ENCODE measurements around the gene NFIB. TPM values are rescaled to one million over a fixed set of nuclear protein-coding genes. Genes with fewer than 3 reads are reported as not detected.

The NFIB gene
- total RNA-seq, 1 donor from 2014 or later = 1.5 TPM

DNA sequence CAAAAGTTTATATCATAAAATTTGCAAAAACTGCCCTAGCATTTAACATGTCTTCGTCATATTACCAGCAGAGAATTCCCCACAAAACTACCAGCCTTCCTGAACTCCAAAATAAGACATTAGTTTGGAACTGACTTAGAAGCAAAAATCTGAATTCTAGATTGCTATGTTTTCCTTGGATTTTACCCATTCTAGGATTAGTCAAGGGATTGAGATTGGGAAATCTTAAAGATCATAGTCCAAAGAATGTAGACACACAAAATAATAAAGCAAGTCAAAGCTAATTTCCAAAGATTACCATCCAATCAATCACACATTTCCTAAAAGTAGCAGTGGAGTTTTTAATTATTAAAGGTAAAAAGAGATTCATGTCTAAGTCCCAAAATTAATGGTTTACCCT is 138.2 kb downstream of the NFIB start:
- no peaks in the 10 kb centered on the region for H3K27me3 Mint-ChIP-seq (ENCODE audit: unreplicated experiment)
- no peak for DNase-seq
- no peak overlapping the region for H3K4me3 Mint-ChIP-seq (ENCODE audit: unreplicated experiment)
- H3K27ac Mint-ChIP-seq (ENCODE audit: unreplicated experiment) = no peak overlapping the region
- H3K36me3 Mint-ChIP-seq (ENCODE audit: unreplicated experiment) = no peaks in the 10 kb centered on the region
- TF ChIP-seq, protein P1, sequence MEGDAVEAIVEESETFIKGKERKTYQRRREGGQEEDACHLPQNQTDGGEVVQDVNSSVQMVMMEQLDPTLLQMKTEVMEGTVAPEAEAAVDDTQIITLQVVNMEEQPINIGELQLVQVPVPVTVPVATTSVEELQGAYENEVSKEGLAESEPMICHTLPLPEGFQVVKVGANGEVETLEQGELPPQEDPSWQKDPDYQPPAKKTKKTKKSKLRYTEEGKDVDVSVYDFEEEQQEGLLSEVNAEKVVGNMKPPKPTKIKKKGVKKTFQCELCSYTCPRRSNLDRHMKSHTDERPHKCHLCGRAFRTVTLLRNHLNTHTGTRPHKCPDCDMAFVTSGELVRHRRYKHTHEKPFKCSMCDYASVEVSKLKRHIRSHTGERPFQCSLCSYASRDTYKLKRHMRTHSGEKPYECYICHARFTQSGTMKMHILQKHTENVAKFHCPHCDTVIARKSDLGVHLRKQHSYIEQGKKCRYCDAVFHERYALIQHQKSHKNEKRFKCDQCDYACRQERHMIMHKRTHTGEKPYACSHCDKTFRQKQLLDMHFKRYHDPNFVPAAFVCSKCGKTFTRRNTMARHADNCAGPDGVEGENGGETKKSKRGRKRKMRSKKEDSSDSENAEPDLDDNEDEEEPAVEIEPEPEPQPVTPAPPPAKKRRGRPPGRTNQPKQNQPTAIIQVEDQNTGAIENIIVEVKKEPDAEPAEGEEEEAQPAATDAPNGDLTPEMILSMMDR (IDR thresholded peaks at IDR 0.05; ENCODE audit: partially characterized antibody, unreplicated experiment) = no peak
- peaks cover 2% of the 10 kb centered on the region for H3K4me1 Mint-ChIP-seq (ENCODE audit: low read depth, unreplicated experiment)
- H3K9me3 Mint-ChIP-seq (ENCODE audit: unreplicated experiment) = no peaks in the 10 kb centered on the region

DNA sequence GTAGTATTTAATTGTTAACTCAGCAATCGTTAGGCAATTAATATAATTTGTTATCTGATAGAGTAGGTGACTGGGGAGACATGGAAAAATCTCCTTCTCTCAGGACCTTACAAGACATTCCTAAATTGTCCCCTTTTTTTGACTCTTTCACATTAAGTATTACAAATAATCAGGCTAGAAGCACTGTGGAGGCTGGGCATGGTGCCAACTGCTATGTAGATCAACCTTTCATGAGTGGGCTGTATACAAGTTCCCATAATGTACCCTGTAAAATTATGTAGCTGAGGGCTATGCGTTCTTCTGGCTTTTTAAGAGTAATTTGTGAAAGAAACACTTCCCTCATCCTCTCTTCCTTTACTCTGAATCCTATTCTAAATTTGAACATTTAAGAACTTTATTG is 140.2 kb downstream of the NFIB start:
- no peak overlapping the region for H3K27ac Mint-ChIP-seq (ENCODE audit: unreplicated experiment)
- no peak for DNase-seq

DNA sequence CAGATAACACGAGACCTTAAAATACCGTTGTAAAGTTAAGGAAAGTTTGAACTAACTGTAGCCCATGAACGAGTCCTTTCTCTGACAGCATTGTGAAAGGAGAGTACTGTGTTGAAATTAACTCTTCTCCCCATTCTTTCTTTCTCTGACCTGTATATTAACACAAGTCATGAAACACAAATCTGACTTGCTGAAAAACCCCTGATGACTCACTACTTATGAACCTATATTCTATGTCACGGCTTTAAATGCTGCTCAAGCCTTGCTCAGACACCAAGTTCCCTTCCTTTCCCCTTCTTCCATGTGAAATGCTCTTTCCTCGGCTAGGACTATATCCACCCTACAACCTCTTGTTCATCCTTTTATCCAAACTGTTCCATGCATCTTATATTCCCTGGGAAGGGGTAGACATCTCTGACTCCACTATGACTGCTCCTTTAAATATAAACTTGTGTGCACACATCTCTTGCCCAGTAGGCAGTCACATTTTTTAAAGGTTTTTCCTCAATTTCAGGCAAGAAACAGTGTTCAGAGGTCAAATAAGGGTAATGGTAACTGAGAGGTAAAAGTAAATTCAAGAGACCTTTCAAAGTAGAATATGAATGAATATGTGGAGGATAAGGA is 142.9 kb downstream of the NFIB start:
- H3K27me3 Mint-ChIP-seq (ENCODE audit: unreplicated experiment) = no peaks in the 10 kb centered on the region
- peaks cover 3% of the 10 kb centered on the region for H3K4me1 Mint-ChIP-seq (ENCODE audit: low read depth, unreplicated experiment)
- no peaks in the 10 kb centered on the region for H3K36me3 Mint-ChIP-seq (ENCODE audit: unreplicated experiment)
- H3K27ac Mint-ChIP-seq (ENCODE audit: unreplicated experiment) = no peak overlapping the region
- H3K9me3 Mint-ChIP-seq (ENCODE audit: unreplicated experiment) = no peaks in the 10 kb centered on the region
- TF ChIP-seq, protein P1 (IDR thresholded peaks at IDR 0.05; ENCODE audit: partially characterized antibody, unreplicated experiment) = no peak
- no peak for DNase-seq
- H3K4me3 Mint-ChIP-seq (ENCODE audit: unreplicated experiment) = no peak overlapping the region

More for the DNA sequence above, 140.2 kb downstream of the NFIB start:
- no peaks in the 10 kb centered on the region for H3K36me3 Mint-ChIP-seq (ENCODE audit: unreplicated experiment)
- H3K27me3 Mint-ChIP-seq (ENCODE audit: unreplicated experiment) = no peaks in the 10 kb centered on the region
- no peak overlapping the region for H3K4me3 Mint-ChIP-seq (ENCODE audit: unreplicated experiment)
- H3K4me1 Mint-ChIP-seq (ENCODE audit: low read depth, unreplicated experiment) = no peaks in the 10 kb centered on the region
- TF ChIP-seq, protein P1 (IDR thresholded peaks at IDR 0.05; ENCODE audit: partially characterized antibody, unreplicated experiment) = no peak
- H3K9me3 Mint-ChIP-seq (ENCODE audit: unreplicated experiment) = no peaks in the 10 kb centered on the region

DNA sequence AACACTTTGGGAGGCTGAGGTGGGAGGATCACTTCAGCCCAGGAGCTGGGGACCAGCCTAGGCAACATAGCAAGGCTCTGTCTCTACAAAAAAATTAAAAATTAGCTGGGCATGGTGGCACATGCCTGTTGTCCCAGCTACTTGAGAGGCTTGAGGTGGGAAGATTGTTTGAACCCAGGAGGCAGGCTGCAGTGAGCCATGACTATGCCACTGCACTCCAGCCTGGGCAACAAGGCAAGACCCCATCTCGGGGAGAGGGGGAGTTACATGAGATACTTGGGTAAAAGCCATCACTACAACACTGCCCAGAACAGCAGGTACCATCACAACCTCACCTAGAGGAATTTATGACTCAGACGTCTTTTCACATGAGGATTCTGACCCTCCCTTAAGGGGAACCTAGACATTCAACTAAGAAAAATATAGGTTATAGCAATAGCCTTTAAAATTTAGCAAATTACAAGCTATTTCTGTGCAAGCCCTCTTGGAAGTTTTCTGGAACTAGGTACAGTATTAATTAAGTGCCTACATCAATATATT is 143.5 kb downstream of the NFIB start:
- no peak overlapping the region for H3K27ac Mint-ChIP-seq (ENCODE audit: unreplicated experiment)
- TF ChIP-seq, protein P1 (IDR thresholded peaks at IDR 0.05; ENCODE audit: partially characterized antibody, unreplicated experiment) = no peak
- no peak overlapping the region for H3K4me3 Mint-ChIP-seq (ENCODE audit: unreplicated experiment)
- H3K9me3 Mint-ChIP-seq (ENCODE audit: unreplicated experiment) = no peaks in the 10 kb centered on the region
- no peaks in the 10 kb centered on the region for H3K27me3 Mint-ChIP-seq (ENCODE audit: unreplicated experiment)
- H3K4me1 Mint-ChIP-seq (ENCODE audit: low read depth, unreplicated experiment) = peaks cover 3% of the 10 kb centered on the region
- DNase-seq = no peak
- no peaks in the 10 kb centered on the region for H3K36me3 Mint-ChIP-seq (ENCODE audit: unreplicated experiment)

DNA sequence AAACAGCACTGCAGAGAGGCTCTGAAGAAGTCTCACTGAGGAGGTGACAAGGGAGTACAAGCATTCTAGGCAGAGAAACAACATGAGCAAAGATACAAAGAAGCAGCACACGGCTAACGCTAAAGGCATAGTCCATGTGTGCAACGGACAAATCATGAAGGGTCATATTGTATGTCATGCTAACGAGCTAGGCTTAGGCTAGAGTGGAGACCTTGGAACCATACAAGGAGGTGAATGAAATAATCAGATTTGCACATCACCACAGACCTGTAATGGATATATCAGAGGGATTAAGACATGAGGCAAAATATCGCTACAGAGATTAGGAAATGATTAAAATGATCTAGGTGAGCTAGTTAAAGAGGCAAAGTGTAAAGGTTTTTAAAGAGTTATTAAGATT is 145.6 kb downstream of the NFIB start:
- TF ChIP-seq, protein P1 (IDR thresholded peaks at IDR 0.05; ENCODE audit: partially characterized antibody, unreplicated experiment) = no peak
- Mint-ChIP-seq H3K36me3 (ENCODE audit: unreplicated experiment) (no peaks in the 10 kb centered on the region), H3K27me3 (ENCODE audit: unreplicated experiment) (no peaks in the 10 kb centered on the region), H3K27ac (ENCODE audit: unreplicated experiment) (no peak overlapping the region), H3K9me3 (ENCODE audit: unreplicated experiment) (no peaks in the 10 kb centered on the region), H3K4me1 (ENCODE audit: low read depth, unreplicated experiment) (peaks cover 3% of the 10 kb centered on the region), H3K4me3 (ENCODE audit: unreplicated experiment) (no peak overlapping the region)
- no peak for DNase-seq

Measured in glutamatergic neuron (in vitro differentiated cells).